KG1 (cell line): Measurements from ENCODE around the gene MUC5AC.
"Not testable (repeated sequence)": the region's sequence is repeated elsewhere in the genome, so short reads cannot be mapped to it uniquely, and the experiment has no call there.

Experiments used
- DNase-seq: peaks from one replicate; lab custom pipeline; 2025; lab: John Stamatoyannopoulos, UW

The MUC5AC gene

DNA sequence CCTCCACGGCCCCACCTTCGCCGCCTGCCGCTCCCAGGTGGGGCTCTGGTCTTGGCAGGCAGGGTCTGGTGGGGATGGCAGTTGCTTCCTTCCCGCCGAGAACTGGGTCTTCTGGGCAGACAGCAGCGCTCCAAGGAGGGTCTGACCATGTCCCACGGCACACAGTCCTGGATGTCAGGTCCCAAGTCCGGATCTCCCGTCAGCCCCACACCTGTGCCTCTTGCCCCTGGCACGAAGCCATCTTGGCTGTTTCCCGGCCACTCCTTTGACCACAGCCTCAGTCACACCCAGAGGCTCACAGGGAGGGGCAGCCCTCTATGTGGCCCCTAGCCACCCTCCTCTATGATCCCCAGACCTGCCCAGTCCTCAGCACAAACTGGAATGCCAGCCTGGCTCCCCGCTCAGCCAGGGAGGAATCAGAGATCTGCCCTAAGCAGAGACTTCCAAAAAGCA is 79.4 kb downstream of the MUC5AC start:
- DNase-seq = no peak

DNA sequence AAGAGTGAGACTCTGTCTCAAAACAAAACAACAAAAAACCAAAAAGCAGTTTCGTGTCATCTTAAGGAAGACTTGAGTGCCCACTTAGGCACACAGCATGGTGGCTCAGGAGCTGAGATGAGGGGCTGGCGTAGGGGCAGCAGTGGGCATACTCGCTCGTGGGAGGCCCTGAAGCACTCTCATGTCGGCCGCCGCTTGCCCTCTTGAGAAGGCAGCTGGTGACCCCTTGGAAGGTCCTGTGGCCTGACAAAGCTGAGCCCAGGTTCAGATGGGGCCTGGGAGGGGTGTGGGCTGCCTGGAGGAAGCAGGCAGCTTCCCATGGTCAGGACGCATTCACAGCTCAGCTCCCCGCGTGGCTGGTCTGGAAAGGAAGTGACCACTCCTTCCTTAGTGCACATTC is 80.1 kb downstream of the MUC5AC start:
- no peak for DNase-seq

- DNase-seq = no peak
Measured at GRCh38 chr11:1238767-1239595, 81.2 kb downstream of the MUC5AC start.

- DNase-seq = no peak
Measured at GRCh38 chr11:1239596-1240205, 81.9 kb downstream of the MUC5AC start.

DNA sequence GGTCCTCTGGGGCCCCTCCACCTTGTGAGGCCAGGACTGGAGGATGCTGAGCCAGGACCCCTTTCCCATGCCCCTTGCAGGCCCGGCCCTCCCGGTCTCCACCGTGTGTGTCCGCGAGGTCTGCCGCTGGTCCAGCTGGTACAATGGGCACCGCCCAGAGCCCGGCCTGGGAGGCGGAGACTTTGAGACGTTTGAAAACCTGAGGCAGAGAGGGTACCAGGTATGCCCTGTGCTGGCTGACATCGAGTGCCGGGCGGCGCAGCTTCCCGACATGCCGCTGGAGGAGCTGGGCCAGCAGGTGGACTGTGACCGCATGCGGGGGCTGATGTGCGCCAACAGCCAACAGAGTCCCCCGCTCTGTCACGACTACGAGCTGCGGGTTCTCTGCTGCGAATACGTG is 83.0 kb downstream of the MUC5AC start:
- DNase-seq = no peak

- DNase-seq = no peak
Measured at GRCh38 chr11:1241706-1242105, 84.0 kb downstream of the MUC5AC start.

GRCh38 chr11:1242289-1242688 is 84.5 kb downstream of the MUC5AC start:
- DNase-seq = no peak

DNA sequence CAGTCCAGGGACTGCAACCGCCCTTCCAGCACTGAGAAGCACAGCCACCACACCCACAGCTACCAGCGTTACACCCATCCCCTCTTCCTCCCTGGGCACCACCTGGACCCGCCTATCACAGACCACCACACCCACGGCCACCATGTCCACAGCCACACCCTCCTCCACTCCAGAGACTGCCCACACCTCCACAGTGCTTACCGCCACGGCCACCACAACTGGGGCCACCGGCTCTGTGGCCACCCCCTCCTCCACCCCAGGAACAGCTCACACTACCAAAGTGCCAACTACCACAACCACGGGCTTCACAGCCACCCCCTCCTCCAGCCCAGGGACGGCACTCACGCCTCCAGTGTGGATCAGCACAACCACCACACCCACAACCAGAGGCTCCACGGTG is 85.0 kb downstream of the MUC5AC start:
- DNase-seq = not testable (repeated sequence)

GRCh38 chr11:1243521-1243920 is 85.8 kb downstream of the MUC5AC start:
- not testable (repeated sequence) for DNase-seq

DNA sequence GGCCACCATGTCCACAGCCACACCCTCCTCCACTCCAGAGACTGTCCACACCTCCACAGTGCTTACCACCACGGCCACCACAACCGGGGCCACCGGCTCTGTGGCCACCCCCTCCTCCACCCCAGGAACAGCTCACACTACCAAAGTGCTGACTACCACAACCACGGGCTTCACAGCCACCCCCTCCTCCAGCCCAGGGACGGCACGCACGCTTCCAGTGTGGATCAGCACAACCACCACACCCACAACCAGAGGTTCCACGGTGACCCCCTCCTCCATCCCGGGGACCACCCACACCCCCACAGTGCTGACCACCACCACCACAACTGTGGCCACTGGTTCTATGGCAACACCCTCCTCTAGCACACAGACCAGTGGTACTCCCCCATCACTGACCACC is 86.8 kb downstream of the MUC5AC start:
- not testable (repeated sequence) for DNase-seq

DNA sequence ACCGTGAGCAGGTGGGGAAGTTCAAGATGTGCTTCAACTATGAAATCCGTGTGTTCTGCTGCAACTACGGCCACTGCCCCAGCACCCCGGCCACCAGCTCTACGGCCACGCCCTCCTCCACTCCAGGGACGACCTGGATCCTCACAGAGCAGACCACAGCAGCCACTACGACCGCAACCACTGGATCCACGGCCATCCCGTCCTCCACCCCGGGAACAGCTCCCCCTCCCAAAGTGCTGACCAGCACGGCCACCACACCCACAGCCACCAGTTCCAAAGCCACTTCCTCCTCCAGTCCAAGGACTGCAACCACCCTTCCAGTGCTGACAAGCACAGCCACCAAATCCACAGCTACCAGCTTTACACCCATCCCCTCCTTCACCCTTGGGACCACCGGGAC is 88.0 kb downstream of the MUC5AC start:
- DNase-seq = not testable (repeated sequence)

GRCh38 chr11:1246301-1246700 is 88.5 kb downstream of the MUC5AC start:
- not testable (repeated sequence) for DNase-seq

GRCh38 chr11:1247026-1247425 is 89.3 kb downstream of the MUC5AC start:
- not testable (repeated sequence) for DNase-seq

DNA sequence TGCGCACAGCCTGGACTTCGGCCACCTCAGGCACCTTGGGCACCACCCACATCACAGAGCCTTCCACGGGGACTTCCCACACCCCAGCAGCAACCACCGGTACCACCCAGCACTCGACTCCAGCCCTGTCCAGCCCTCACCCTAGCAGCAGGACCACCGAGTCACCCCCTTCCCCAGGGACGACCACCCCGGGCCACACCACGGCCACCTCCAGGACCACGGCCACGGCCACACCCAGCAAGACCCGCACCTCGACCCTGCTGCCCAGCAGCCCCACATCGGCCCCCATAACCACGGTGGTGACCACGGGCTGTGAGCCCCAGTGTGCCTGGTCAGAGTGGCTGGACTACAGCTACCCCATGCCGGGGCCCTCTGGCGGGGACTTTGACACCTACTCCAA is 91.2 kb downstream of the MUC5AC start:
- DNase-seq = not testable (repeated sequence)

GRCh38 chr11:1250411-1250810 is 92.7 kb downstream of the MUC5AC start:
- not testable (repeated sequence) for DNase-seq
